A673 (cell line): ENCODE results near the gene DNAAF5.

Experiments used
- CTCF ChIP-seq: fragments of 300-800, 200-600 bp; sonication (generic); conservative IDR thresholded peaks from 2 replicates; pipeline ENCODE4 v1.5.1; 2017; ENCODE audit warnings: low read depth, mild to moderate bottlenecking, antibody characterized with exemption, low read length, moderate library complexity, mixed read lengths
- EZH2 ChIP-seq: fragments of 200-600 bp; sonication (generic); IDR thresholded peaks from 2 replicates; pipeline ENCODE4 v1.6.1; 2017; ENCODE audit warnings: borderline replicate concordance, low read depth, mild to moderate bottlenecking, mixed read lengths, antibody characterized with exemption, low read length; ENCODE audit not compliant: poor library complexity, severe bottlenecking

- TF ChIP-seq EZH2 (no peak), CTCF (no peak)
Observed at GRCh38 chr7:734808-735207, 8.3 kb downstream of the DNAAF5 start.
